HG02981 (cell line): ENCODE results near the gene FBL.
"Not testable (repeated sequence)": the region's sequence is repeated elsewhere in the genome, so short reads cannot be mapped to it uniquely, and the experiment has no call there.

Experiments
- ATAC-seq: cut with Tn5 transposase; IDR thresholded peaks from one replicate; pipeline ENCODE4 v1.9.1; 2021; ENCODE audit warnings: mild to moderate bottlenecking, moderate library complexity; ENCODE audit not compliant: unreplicated experiment

Gene FBL

DNA sequence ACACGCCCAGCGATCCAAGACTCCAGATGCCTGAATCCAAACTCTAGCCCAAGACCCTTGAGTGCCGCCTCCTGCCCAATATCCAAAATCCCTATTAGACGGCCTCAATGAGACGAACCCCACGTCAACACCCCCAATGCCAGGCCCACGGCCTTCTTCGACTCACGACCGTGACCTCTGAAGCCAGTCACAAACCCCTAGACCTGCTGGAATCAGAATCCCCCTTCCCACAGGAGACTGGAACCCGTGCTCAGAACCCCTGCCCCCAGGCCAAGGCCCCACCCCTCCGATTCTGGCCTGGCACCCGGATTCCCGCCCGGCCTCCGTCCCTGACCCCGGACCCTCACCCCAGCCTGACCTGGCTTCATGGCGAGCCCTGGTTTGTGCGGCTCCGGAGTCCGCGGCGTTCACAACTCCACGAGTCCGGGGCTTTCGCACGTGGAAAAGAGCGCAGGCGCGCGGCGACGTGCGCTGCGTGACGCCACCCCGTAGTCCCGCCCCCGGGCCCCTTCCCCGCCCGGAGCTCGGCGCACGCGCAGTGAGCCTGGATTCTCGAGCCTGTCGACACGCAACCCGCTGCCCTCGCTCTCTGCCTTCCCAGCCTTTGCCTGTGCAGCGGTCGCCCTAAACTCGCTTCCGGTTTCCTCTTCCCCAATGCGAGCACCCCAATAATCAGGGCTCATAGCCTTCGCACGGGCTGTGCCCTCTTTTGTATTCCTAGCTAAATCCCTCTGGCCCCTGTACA is at the start of gene FBL:
Gene FBL (minus strand): TSS at position 447 of the 745 bp plus-strand sequence. CDS start 79 bp downstream, at position 368.
- ATAC-seq: peak; percentile 85

DNA sequence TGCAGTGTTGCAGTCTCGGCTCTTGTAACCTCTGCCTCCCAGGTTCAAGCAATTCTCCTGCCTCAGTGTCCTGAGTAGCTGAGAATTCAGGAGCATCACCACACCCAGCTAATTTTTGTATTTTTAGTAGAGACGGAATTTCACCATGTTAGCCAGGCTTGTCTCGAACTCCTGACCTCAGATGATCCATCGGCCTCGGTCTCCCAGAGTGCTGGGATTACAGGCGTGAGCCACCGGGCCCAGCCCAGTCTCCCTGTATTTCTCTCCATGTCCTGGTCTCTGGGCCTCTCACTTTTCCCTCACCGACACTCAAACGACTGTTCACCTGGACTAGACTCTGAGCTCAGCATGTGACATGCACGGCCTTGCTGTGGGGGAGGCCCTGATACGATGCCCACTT is 48.9 kb upstream of the FBL start:
- ATAC-seq: not testable (repeated sequence)

GRCh38 chr19:39894236-39894606 is 48.0 kb upstream of the FBL start:
- not testable (repeated sequence) for ATAC-seq

DNA sequence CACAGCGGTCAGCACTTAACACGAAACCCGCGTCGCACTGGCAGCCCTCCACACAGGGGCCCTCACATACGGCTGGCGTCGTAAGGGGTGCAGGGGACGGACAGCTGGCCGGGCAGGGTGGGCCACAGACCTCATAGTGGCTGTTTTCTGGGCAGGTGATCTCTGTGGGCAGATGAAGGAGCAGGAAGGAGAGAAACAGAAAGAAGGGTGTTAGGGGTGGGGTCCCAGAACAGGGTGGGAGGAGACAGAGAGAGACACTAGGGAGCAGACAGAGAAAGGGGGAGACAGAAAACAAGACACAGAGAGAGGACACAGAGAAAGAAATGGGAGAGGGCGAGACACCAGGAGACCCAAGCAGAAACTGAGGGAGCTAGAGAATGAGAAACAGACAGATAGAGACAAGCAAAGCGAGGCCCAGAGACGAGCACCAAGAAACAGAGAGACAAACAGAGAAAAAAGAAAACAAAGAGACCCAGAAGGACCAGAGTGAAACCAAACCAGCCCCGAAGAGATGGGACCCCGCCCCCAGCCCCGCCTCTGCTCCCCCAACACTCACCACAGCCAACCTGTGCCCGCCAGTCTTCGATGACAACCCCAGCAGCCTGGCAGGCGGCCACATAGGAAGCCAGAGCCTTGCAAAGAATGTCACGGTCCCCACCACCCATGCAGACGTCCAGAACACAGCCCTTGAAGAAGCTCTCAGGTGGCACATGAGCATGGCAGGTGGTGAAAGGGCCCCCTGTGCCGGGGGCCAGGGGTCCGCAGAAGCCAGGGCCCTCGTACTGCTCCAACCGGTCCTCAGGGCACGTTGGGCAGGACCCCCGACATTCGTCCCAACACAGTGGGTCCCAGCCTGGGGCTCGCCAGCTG is 47.4 kb upstream of the FBL start:
- not testable (repeated sequence) for ATAC-seq

DNA sequence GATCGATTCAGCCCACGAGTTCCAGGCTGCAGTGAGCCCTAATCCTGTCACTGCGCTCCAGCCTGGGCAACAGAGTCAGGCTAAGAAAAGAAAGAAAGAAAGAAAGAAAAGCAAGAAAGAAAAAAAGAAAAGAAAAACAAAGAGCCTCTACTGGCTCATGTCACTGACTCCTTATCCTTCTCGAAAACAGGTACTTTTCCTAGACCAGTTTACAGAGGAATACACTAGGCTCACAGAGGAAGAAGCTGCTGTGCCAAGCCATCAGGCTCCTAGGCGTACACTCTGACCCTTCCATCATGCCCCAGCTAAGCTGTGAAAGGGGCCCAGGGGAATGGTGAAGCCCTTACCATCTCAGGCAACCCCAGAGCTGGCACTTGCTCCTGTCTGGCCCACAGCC is 46.3 kb upstream of the FBL start:
- not testable (repeated sequence) for ATAC-seq

- ATAC-seq: not testable (repeated sequence)
Measured at GRCh38 chr19:39891660-39892505, 45.7 kb upstream of the FBL start.

DNA sequence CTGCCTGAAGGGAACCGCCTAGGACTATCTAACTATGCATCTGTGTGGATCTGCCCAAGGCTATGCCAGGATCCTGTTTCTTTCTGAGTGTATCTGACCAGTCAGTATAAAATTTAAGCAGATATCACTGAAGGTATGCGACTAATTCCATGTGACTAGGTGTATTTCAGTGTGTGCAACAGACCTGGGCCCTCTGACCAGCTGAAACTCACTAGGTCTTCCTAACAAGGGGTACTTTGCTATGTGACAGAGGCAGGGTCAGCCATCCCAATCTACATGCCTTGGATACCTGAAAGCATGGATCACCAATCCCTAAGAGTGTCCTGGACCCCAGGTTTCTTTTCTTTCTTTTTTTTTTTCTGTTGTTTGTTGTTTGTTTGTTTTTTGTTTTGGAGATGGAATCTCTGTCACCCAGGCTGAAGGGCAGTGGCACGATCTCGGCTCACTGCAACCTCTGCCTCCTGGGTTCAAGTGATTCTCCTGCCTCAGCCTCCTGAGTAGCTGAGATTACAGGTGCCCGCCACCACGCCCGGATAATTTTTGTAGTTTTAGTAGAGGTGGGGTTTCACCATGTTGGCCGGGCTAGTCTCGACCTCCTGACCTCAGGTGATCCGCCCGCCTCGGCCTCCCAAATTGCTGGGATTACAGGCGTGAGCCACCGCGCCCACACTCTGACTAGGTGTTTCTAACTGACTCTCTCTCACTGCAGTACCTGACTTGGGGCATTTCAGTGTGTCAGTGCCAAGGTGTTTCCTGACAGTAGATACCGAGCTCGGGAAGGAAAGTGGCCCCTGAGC is 44.8 kb upstream of the FBL start:
- no peak for ATAC-seq

- not testable (repeated sequence) for ATAC-seq
Measured at GRCh38 chr19:39889872-39890754, 43.9 kb upstream of the FBL start.

DNA sequence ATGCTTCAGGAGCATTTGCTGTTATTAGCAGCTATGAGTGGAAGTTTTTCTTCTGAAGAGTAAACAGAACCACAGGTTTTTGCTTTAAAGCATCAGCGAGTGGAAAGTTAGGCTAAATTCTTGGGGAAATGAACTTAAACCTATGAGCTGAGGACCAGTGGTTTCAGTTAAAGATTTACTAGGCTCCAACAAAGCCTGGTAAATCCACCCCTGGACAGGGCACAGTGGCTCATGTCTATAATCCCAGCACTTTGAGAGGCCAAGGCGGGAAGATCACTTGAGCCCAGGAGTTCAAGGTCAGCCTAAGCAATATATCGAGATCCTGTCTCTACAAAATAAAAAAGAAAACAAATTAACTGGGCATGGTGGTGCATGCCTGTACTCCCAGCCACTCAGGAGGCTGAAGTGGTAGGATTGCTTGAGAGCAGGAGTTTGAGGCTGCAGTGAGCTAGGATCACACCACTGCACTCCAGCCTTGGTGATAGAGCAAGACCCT is 41.3 kb upstream of the FBL start:
- ATAC-seq: not testable (repeated sequence)

DNA sequence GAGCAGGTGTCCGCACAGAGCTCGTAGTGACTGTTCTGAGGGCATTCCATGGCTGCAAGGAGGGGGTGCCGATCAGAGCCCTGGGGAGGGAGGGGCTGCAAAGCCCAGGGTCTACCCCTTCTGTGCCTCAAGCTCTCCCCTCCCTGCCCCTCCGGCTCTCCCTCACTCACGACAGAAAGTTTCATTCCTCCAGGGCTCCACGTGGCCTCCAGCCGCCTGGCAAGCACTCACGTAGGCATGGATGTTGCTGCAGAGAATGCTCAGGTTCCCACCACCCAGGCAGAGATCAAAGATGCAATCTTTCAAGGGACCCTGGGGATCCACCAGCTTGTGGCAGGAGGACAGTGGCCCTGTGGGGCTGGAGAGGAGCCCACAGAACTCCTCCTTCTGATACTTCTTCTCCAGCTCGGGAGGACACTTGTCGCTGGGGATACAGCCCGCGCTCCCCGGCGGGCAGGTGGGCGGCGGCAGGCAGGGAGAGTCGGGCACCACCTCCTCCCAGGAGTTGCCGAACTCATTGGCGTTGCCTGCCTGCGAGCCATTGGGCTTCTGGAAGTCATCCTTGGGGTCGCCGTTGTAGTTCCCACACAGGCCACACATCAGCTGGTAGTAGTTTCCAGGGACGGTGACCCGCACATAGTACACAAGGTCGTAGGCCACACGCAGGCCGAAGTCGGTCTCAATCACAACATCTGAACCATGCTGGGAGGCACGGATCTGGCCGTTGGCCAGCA is 39.8 kb upstream of the FBL start:
- ATAC-seq: not testable (repeated sequence)

- ATAC-seq: not testable (repeated sequence)
Measured at GRCh38 chr19:39884721-39885120, 38.5 kb upstream of the FBL start.

GRCh38 chr19:39882645-39883044 is 36.5 kb upstream of the FBL start:
- not testable (repeated sequence) for ATAC-seq

GRCh38 chr19:39881495-39882110 is 35.4 kb upstream of the FBL start:
- peak; percentile 39 for ATAC-seq

GRCh38 chr19:39880241-39880640 is 34.1 kb upstream of the FBL start:
- ATAC-seq: not testable (repeated sequence)

DNA sequence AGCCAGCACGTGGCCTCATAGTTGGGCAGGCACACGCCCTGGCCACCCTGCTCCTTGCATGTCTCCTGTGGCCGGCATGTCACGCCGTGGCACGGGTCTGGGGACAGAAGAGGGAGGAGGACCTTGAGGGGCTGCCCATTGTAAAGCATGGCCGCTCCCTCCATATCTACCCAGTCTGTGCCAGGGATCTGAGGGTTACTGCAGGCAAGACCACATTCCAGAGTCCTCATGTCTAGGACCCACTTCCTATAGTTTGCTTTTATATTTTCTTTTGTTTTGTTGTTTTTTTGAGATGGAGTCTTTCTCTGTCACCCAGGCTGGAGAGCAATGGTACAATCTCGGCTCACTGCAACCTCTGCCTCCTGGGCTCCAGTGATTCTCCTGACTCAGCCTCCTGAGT is 33.6 kb upstream of the FBL start:
- not testable (repeated sequence) for ATAC-seq

- not testable (repeated sequence) for ATAC-seq
Measured at GRCh38 chr19:39878866-39879265, 32.7 kb upstream of the FBL start.

- ATAC-seq: no peak
Measured at GRCh38 chr19:39878398-39878797, 32.2 kb upstream of the FBL start.

DNA sequence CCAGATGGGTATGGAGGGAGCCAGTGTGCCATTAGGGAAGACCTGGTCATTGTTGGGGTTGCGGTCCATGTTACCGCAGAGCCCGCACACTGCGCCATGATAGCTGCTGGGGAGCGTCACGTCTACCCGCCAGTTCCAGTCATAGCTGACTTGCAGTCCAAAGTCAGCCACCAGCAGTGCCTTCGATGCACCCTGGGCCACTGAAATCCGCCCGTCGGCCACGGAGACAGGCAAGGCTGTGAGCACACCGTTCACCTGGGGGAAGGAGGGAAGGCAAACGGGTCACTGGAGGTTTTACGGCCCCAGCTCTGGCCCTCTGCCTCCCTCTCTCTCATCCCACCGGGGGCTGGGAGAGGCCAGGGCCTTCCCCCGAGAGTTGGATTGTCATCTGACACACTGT is 31.8 kb upstream of the FBL start:
- ATAC-seq: not testable (repeated sequence)
